ENCODE data around the gene TK2.
A peak's percentile ranks its signal among the peaks of the same experiment; 100 is the strongest.
"Not testable (repeated sequence)": the region's sequence is repeated elsewhere in the genome, so short reads cannot be mapped to it uniquely, and the experiment has no call there.

Gene TK2

DNA sequence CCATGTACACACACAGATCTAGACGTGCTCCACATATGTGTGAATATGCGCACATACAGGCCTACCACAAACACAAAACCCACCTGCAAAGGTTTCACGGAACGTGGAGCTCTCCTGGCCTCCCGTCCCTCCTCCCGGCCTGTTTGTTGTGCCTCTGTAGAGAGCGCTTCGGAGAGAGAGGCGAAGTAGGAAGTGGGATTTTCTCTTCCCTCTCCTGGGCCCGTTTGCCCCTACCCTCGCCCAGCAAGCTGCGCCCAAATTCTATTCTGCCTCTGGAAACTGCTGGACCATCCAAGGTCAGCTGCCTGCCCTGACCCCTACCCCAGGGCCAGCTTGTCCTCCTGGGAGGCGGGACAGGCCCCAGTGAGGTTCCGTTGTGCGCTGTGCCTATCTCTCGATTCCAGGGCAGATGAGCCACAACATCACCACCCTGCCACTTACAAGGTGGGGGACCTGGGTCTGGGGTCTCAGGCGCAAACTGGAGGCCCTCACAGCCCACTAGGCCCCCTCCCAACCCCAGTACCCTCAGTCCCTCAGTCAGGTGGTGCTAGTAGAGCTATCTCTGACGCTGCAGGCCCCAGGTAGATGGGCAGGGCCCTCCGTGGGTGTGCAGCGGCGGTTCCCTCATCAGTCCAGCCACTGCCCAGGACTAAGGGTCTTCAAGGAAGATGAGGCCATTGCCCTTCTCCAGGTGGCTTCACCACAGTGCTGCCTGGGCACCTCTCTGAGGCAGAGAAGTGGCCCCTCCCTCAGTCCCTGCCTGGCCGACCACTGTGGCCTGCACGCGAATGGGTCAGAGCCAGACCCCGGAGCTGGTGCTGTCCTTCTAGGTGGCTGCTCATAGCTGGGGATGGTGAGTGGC is 68.6 kb downstream of the TK2 start:
- DNase-seq: no peak

DNA sequence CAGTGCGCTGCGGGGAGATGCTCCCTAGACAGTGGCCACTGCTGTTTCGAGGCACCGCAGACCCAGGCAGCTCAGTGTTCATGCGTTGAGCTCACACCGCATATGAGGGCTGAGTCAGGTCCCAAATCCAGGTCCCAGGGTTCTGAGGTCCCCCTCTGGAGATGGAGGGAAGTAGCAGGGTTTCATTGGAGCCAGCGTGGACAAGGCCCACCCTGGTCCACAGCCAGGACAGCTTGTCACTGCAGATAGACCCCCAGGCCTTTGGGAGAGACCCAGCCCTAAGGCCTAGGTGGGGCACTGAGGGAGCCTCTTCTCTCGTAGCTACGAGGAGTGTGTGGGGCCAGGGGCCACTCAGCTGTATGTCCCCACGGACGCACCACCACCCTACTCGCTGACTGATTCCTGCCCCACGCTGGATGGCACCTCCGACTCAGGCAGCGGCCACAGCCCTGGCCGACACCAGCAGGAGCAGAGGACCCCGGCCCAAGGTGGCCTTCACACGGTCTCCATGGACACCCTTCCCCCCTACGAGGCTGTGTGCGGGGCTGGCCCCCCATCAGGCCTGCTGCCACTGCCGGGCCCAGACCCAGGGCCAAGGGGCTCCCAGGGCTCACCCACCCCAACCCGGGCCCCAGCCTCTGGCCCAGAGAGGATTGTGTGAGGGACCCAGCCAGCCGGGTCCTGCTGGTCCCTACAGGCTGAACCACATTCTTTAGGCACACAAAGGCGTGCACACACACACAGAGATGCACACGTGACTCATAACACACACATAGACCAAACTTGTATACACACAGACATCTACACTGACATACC is 69.4 kb downstream of the TK2 start:
- no peak for DNase-seq

DNA sequence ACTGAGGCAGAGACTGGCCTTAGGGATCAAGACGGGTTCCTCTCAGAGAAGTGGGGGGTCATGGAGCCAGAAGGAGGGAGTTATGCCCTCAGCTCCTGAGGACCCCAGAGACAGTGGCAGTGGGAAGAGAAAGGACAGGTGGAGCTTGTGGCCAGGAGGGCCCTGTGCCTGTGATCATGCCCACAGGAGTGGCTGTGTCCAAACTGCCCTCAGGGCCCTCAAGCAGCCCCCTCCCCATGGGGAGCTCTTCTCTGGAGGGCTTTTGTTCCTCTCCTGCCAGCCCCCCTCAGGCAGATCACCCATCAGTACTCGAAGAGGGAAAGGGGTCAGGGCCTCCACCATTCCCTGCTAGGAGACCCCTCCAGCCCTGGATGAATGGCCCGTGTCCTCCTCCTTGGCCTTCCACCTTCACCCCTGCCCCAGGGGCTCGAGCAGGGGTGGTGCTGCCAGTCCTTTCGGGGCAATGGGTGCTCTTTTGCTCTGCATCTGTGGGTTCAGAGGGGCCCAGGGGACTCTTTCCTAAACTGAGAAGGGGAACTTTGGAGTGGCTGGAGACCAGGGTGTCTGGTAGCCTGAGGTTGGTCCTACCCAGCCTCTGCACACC is 70.2 kb downstream of the TK2 start:
- DNase-seq: no peak

DNA sequence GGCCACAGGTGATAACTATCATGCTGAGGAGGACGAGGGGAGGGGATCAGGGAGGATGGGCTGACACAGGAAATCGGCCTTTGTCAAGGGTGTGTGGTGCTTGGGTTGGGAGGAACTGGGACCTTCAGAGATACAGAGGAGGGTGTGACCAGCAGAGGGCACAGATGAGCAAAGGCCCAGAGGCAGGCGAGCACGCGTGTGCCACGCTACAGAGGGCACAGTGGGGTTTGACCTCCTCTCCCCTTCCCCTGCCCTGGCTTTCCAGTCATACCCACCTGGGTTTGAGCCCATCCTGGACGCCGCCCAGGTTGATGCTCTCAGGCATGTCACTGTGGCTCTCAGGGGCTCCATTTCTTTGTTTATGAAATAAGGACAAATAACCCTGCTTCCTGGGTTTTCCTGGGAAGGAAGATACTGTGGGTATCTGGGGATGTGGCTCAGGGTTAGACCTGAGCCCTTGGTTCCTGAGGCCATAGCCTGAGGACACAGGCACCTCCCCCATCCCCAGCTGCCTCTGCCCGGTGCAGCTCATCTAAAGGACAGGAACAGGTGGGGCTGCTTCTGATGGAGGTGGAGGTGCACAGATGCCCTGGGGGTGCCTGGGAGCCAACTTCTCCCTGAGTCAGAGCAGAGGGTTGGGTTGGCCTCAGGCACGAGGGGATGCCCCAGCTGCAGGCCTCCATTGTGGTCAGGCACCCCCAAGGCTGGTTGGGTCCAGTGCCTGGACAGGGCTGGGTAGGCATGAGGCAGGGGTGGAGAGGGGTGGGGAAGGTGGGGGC is 71.0 kb downstream of the TK2 start:
- DNase-seq: peak; percentile 81

DNA sequence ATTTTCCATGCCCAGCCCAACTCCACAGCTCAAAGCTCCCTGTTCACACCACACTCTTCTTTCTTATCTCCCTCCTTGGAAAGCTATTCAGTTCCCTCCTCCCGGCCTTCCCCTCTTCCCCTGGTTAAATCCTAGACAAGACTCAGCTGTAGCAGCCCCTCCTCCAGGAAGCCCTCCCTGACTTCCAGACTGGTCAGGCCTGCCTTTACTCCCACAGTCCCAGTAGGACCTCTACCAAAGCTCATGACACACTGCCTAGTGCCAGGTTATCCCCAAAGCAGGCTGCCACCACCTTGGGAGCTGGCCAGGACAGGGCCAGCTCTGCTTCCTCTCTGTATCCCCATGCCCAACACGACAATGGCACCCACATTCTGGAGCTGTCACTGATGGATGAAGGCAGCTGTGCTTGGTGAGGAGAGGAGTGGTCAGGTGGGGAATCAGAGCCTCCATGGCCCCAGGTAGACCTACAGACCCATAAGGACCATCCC is 72.8 kb downstream of the TK2 start:
- no peak for DNase-seq

DNA sequence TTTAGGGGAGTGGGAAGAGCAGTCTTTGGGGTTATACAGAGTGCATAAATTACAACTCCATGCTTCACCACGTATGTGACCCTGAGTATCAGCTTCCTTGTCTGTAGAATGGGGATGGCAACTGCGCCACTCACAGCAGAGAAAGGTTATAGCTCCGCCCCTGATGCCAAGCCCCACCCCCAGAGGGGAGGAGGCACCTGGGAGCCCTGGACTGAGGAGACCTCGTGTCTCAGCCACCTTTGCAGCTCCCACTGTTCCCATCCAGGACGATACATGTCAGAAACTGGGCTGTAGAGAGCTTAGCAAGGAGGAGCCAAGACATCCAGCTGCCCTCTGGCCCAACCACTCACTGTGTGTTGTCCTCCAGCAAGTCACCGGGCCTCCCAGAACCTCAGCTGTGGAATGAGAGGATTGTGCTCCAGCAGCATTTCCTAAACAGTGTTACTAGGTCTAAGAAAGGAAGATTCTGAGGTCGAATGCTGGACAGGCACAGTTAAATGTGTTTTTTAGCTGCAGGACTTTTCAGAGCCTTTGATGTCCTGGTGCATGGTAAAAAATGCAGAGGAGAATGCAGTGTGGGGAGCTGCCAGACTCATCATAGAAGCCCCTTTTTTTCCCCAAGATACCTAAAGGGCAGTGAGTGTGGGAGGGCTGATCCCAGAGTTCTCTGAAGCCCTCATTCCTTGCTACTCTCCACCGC is 73.4 kb downstream of the TK2 start:
- DNase-seq: peak; percentile 43

DNA sequence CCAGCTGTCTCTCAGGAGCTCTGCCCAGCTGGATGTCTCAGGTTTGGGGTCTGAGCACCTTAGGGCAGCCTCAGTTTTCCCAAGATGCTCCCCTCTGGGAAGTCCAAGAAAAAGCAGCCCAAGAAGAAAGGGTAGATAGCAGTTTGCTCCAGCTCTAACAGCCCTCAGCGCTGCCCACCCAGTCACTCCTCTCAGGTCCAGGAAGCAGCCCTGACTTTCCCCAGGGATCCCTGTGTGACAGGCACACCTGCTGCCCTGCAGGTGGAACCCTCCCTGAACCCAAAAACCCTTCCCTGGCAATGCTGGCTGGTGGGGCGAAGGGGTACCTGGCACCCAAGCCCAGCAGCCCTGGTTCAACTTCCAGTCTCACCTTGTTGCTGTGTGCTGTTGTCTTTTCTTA is 74.7 kb downstream of the TK2 start:
- no peak for DNase-seq

DNA sequence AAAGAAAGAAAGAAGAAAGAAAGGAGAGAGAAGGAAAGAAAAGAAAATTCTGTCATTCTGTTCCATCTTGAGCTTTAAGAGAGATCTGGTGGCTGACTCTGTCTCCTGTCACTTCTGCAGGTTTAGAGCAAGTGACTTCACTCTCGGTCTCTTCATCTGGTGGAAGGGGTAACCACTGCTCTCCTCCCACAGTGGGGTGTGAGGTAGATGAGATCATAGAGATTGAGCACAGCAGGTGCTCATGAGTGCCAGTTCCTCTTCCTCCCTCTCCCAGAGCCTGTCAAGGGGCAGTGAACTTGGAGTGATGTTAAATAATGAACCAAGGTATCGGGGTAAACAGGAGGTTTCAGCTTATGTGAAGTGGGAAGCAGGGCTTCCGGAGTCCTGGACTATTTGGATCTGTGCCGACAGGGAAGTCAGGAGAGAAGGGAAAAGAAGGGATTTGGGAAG is 75.1 kb downstream of the TK2 start:
- DNase-seq: no peak

DNA sequence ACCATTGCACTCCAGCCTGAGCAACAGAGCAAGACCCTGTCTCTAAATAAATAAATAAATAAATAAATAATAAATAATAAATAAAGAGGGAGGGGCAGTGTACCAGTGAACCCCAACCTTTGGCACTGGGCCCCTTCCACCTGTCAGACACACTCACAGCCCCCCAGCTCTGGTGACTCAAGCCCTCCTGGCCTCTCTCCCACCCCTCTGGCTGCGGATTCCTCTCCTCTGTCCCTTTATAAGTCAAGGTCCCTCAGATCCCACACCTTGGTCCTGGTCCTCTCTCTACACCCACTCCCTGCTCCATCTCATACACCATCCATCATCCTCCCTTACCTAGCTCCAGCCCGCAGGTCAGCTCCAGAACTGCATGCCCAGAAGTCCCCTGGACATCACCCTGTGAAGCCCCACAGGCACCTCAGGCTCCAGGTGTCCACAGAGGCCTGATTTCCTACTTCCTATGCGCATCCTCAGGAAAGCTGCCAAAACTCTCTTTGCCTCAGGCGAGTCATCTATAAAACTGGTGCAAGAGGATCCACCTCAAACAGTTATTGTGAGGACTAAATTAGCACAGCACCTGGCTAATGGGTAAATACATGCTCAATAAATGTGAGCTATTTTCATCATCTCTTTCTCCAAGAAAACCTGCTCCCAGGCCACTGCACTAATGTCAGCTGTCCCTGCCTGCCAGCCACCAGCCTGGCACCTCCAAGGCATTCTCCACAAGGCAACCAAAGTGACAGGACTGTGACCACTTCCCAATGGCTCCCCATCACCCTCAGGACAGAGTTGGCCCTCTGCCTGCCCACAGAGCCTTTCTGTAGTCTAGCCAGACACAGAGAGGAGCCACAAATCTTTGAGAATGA is 76.0 kb downstream of the TK2 start:
- no peak for DNase-seq

DNA sequence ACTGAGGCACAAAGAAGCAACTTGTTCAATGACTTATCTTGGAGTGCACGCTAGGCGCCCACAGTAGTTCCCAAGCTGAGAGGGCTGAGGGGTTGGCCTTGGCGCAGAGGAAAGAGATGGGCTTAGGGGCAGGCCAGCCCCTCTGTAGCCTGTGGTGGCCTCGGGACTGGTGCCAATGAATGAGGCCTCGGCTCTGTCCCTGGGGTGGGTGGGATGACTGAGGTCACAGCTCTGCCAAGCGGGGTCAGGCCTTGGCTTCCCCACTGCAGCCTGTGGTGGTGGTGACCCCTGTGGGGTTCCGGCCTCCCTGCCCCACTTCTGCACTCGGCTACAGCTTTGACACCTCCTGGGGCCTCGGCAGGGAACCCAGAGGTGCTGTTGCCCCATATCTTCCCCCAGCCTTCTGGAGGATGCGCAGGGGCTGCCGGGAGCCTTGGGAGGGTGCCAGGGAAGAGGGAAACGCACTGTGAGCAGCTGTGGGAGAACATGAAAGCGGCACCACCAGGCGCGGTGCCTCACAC is 76.8 kb downstream of the TK2 start:
- no peak for DNase-seq

DNA sequence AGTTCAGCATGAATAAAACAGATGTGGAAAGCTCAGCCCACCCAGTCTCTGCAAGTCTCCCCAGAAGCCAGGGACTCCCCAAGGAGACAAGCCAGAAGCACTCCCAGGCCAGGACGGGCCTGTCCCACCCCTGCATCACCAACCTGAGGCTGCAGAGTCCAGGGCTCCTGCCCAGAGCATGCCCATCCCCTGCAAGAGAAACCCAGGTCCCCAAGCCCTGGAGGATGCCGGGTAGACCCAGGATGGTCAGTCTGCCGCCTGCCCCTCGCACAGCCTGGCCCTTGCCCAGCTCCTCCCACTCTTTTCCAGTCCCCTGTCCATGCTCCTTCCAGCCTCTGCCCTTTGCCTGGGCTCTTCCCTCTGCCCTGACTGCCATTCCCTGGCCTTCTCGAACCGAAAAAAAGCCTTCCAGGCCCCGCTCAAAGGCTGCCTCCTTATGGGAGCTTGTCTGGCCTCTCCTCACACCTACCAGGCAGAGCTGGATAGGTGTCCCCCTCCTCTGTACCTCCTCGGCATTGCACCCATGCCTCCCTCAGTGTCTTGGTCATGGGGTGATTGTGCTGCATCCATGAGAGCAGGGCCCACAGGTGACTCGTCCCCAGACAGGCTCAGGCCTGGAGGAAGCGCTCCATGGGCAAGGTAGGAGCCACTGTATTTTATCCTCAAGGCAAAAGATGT is 78.1 kb downstream of the TK2 start:
- DNase-seq: no peak

DNA sequence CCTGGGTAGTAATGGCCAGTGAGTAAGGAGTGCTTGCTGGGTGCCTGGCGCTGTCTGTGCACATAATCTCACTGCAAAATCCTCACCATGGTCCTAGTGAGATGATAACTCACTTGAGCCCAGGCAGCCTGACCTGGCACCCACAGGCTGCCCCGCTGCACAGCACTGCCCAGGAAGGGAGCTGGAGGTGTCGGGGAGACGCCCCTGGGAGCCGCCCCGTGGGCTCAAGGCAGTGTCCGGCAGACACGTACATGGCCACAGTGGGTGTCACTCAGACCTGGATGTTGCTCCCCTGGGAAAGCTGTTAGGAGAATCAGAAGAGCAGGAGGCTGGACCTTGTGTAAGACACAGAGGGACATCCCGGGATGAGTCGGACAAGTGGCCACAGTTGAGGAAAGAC is 78.7 kb downstream of the TK2 start:
- no peak for DNase-seq

DNA sequence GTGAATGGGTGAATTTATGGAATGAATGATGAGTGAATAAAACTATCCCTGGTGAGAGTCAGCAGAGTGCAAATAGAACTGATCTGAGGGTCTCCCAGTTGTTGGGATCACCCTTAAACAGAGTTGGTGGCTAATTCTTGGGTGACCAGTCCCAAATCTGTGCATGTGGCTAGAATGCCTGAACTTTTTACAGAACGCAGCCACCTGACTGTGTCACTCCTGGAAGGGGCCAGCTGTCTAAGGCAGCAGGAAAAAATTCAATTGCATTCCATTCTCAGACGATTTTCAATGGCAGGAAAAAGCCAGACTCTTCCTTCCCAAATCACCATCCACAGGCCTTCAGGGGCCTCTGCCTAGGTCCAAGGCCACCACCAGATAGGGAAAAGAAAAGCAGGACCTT is 79.4 kb downstream of the TK2 start:
- no peak for DNase-seq

DNA sequence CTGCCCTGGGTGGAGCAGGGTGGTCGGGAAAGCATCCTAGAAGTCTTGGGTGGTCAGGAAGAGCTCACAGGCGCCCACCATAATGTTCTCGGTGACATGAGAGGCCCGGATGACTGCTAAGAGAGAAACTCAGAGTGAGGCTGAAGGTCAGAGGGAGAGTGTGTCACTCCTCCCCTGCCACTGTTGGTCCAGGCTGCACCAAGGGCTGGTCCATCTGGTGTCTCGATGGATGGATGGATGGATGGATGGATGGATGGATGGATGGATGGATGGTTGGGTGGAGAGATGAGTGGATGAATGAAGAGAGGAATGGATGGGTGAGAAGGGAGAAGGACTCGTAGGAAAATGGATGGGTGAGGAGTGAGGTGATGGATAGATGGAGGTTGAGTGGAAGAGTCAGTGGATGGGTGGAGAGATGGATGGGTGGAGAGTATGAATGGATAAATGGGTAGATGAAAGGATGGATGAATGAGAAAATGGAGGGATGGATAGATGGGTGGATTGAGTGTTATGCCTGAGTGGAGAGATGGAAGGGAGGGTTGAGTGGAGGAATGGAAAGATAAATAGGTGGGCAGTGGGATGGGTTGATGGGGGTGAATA is 79.9 kb downstream of the TK2 start:
- no peak for DNase-seq

DNA sequence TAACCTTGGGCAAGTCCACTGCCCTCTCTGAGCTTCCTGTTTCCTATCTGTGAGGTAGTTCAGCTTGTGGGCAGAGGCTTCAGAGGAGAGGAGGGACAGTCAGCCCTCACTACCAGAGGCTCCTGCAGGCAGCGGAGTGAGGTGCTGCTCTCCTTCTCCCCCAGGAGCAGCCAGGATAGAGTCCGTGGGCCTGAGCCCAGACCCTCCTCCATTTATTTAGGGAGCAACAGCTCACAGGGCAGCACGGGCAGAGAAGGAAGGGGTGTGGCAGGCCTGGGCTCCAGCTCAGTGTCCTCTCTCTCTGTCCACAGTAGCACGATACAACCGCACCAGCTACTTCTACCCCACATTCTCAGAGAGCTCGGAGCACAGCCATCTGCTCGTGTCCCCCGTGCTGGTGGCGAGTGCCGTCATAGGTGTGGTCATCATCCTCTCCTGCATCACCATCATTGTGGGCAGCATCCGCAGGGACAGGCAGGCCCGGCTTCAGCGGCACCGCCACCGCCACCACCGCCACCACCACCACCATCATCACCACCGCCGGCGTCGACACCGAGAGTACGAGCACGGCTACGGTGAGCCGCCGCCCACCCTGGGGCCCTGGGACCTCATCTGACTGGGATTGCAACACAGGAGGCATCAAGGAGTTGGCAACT is 80.5 kb downstream of the TK2 start:
- no peak for DNase-seq

DNA sequence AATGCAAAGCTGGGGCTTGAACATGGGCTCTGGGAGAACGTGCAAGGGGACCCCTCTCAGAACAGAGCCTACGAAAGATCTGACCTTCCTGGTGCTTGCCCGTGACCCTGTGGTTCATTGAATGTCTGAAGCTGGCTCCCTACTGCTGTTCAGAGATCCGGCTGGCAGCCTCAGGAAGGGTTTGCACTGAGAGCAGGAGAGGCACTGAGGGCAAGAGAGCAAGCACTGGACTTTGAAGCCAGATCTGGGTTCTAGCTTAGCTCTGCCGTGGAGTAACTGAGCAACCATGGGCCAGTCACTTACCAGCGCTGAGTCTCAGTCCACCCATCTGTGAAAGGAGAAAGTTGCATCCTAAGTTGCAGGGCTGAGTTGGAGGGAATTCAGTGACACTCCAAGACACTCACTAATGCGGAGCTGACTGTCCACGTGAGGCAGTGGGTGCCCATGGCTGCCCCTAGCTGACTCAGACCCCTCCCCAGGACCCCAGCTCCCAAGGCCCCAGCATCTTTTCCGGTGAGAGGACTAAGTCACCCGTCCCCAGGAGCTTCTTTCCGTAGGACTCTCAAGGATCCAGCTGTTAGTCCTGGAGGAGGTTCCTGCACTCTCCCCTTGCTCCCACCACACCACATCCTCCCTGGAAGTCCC is 81.5 kb downstream of the TK2 start:
- DNase-seq: no peak

DNA sequence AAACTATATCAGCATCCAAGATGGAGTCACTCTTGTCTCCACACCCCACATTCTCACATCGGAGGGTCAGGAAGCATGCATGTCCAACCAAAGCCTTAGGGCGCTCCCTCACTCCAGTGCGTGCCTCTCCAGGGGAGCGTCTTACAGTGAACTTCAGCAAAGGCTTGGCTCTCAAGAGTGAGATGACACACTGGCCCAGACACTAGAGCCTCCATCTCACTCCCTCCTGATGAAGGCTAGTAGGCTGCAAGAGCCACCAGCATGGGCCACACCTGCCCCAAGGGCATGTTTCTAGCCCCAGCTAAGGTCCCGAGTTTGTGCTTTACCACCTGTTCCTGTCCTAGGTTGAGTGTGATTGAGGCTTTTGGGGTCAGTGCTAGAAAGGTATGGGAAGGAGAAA is 82.3 kb downstream of the TK2 start:
- no peak for DNase-seq

DNA sequence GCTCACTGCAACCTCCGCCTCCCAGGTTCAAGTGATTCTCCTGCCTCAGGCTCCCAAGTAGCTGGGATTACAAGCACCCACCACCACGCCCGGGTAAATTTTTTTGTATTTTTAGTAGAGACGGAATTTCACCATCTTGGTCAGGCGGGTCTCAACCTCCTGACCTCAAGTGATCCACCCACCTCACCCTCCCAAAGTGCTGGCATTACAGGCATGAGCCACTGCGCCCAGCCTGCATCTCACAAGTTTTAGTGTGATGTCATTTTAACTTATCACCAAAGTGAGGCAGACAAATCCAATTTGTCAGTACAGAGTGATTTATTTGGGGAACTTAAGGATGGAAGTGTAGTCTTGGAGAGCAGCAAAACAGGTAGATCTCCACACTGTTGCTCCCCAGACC is 83.3 kb downstream of the TK2 start:
- not testable (repeated sequence) for DNase-seq

DNA sequence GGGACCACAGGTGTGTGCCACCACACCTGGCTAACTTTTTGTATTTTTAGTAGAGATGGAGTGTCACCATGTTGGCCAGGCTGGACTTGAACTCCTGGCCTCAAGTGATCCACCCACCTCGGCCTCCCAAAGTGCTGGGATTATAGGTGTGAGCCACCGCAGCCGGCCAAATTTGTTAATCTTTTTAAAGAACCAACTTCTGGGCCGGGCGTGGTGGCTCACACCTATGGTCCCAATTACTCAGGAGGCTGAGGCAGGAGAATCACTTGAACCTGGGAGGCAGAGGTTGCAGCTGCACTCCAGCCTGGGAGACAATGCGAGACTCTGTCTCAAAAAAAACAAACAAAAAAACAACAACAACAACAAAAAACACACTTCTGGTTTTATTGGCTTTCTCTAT is 84.0 kb downstream of the TK2 start:
- not testable (repeated sequence) for DNase-seq

Data from stimulated activated CD4-positive, alpha-beta T cell treated with anti-CD3 and anti-CD28 coated beads, Interleukin-12 subunit alpha, Interleukin-12 subunit beta, amount 100 ng/mL, for 4 hours (primary cell).